CD14-positive monocyte (primary cell): ENCODE results near the gene MED12L. TPM values are rescaled to one million over a fixed set of nuclear protein-coding genes. Genes with fewer than 3 reads are reported as not detected.

Experiments used
- DNase-seq, 3 donors: peaks; one replicate each; pipeline ENCODE4 v3.0.0-alpha.2; 2011 to 2022
- H2AFZ ChIP-seq: 2 replicates; pipeline ENCODE4 v1.6.0; 2012; ENCODE audit warnings: mild to moderate bottlenecking, low read depth, low read length, inconsistent platforms; ENCODE audit not compliant: insufficient read depth, poor library complexity, severe bottlenecking
- H3K27ac ChIP-seq, 2 donors: 1 replicate in 1 of 2; 2 replicates in 1 of 2; pipeline ENCODE4 v1.5.1; 2012 to 2013; ENCODE audit warnings: low read length in 2 of 2, control low read depth in 1 of 2, inconsistent platforms in 1 of 2, low read depth in 1 of 2, mild to moderate bottlenecking in 1 of 2
- H3K27me3 ChIP-seq, 2 donors: one replicate each; pipeline versions ENCODE4 v1.6.0 to v1.6.1; 2011 to 2013; ENCODE audit warnings: low read length in 2 of 2; ENCODE audit not compliant: control insufficient read depth in 2 of 2, insufficient read depth in 2 of 2
- H3K36me3 ChIP-seq, 2 donors: replicated peaks in 1 of 2; 1 replicate in 1 of 2; 2 replicates in 1 of 2; pipeline versions ENCODE4 v1.5.1 to v1.6.1; 2012 to 2013; ENCODE audit warnings: low read length in 2 of 2, control low read depth in 1 of 2, inconsistent platforms in 1 of 2, mild to moderate bottlenecking in 1 of 2; ENCODE audit not compliant: insufficient read depth in 2 of 2, control insufficient read depth in 1 of 2
- H3K4me1 ChIP-seq, 2 donors: 1 replicate in 1 of 2; 2 replicates in 1 of 2; pipeline versions ENCODE4 v1.5.1 to v1.6.1; 2012 to 2013; ENCODE audit warnings: low read length in 2 of 2, control low read depth in 1 of 2, inconsistent platforms in 1 of 2, mild to moderate bottlenecking in 1 of 2, moderate library complexity in 1 of 2; ENCODE audit not compliant: insufficient read depth in 2 of 2, control insufficient read depth in 1 of 2
- H3K4me2 ChIP-seq: replicated peaks from 2 replicates; pipeline ENCODE3; 2012; ENCODE audit warnings: low read length, moderate library complexity, mild to moderate bottlenecking; ENCODE audit not compliant: poor library complexity, severe bottlenecking; ENCODE audit errors: extremely low read depth
- H3K4me3 ChIP-seq, 3 experiments: fragments of 200-600 bp in 1 of 3; sonication (generic) in 1 of 3; replicated peaks in 1 of 3; 1 replicate in 2 of 3; 2 replicates in 1 of 3; pipeline ENCODE4 v1.5.1; 2011 to 2013; ENCODE audit warnings: low read length in 3 of 3, mild to moderate bottlenecking in 3 of 3, control low read depth in 2 of 3, low read depth in 2 of 3, inconsistent platforms in 1 of 3, moderate library complexity in 1 of 3
- H3K79me2 ChIP-seq: 2 replicates; pipeline ENCODE4 v1.6.0; 2012; ENCODE audit warnings: mild to moderate bottlenecking, control low read depth, inconsistent platforms, low read length, moderate library complexity; ENCODE audit not compliant: insufficient read depth
- H3K9ac ChIP-seq: 2 replicates; pipeline ENCODE4 v1.6.0; 2017; ENCODE audit warnings: low read length, mild to moderate bottlenecking; ENCODE audit not compliant: insufficient read depth, poor library complexity, severe bottlenecking
- H3K9me3 ChIP-seq, 2 donors: replicated peaks in 1 of 2; 1 replicate in 1 of 2; 2 replicates in 1 of 2; pipeline versions ENCODE4 v1.5.1 to v1.6.1; 2012 to 2013; ENCODE audit warnings: low read length in 2 of 2, control low read depth in 1 of 2; ENCODE audit not compliant: control insufficient read depth in 1 of 2, insufficient read depth in 1 of 2
- H4K20me1 ChIP-seq: 2 replicates; pipeline ENCODE4 v1.6.0; 2012; ENCODE audit warnings: mild to moderate bottlenecking, low read length, control low read depth, moderate library complexity; ENCODE audit not compliant: insufficient read depth
- H3K27ac Mint-ChIP-seq, 7 donors: one replicate each; pipeline ENCODE4 v1.8.0; 2020; ENCODE audit warnings: mild to moderate bottlenecking in 7 of 7, mixed read lengths in 7 of 7, moderate library complexity in 6 of 7, inconsistent platforms in 2 of 7
- H3K27me3 Mint-ChIP-seq, 3 donors: one replicate each; pipeline ENCODE4 v1.8.0; 2021 to 2022; ENCODE audit warnings: low read depth in 3 of 3, mild to moderate bottlenecking in 3 of 3, mixed read lengths in 3 of 3, moderate library complexity in 3 of 3, inconsistent platforms in 1 of 3
- H3K36me3 Mint-ChIP-seq, 2 donors: one replicate each; pipeline ENCODE4 v1.8.0; 2020; ENCODE audit warnings: mixed read lengths in 2 of 2, inconsistent platforms in 1 of 2, mild to moderate bottlenecking in 1 of 2
- H3K4me1 Mint-ChIP-seq: one replicate; pipeline ENCODE4 v1.8.0; 2020; ENCODE audit warnings: mild to moderate bottlenecking, mixed read lengths
- H3K4me3 Mint-ChIP-seq, 2 donors: one replicate each; pipeline ENCODE4 v1.8.0; 2020; ENCODE audit warnings: mild to moderate bottlenecking in 2 of 2, mixed read lengths in 2 of 2, moderate library complexity in 1 of 2
- H3K9me3 Mint-ChIP-seq, 7 donors: one replicate each; pipeline ENCODE4 v1.8.0; 2020 to 2022; ENCODE audit warnings: mixed read lengths in 7 of 7, mild to moderate bottlenecking in 6 of 7, moderate library complexity in 6 of 7, inconsistent platforms in 2 of 7
- WGBS: methylation state at CpG from one replicate; pipeline ENCODE4 v1.1.5; 2013; ENCODE audit warnings: missing lambda C conversion rate; ENCODE audit not compliant: insufficient coverage; 5-methylcytosine and 5-hydroxymethylcytosine counted together
- intact Hi-C, 2 donors: fragments of 100-400 bp; cut with micrococcal nuclease; formaldehyde crosslinking; loops; one replicate each; pipeline versions ENCODE4 v1.15.0 to v1.15.1; 2023
- polyA plus RNA-seq, 3 donors: library from polyadenylated mRNA; depleted of rRNA in 1 of 3; unstranded in 2 of 3; stranded (reverse) in 1 of 3; fragments of 300-500 nt in 2 of 3; fragments of >200 nt in 1 of 3; fragmentation: Illumina TruSeq in 2 of 3; gene quantifications; 1 replicate in 2 of 3; 2 replicates in 1 of 3; pipeline ENCODE4 v1.2.3, GENCODE V29; 2012 to 2021
- TF ChIP-seq, protein P1 (sequence below): fragments of 200-600 bp; IDR thresholded peaks from one replicate; pipeline ENCODE4 v1.8.0; 2022; ENCODE audit warnings: antibody characterized with exemption, mild to moderate bottlenecking

Gene MED12L
- polyA plus RNA-seq, 3 donors, result 0.12 to 0.29 TPM; not detected in 1

DNA sequence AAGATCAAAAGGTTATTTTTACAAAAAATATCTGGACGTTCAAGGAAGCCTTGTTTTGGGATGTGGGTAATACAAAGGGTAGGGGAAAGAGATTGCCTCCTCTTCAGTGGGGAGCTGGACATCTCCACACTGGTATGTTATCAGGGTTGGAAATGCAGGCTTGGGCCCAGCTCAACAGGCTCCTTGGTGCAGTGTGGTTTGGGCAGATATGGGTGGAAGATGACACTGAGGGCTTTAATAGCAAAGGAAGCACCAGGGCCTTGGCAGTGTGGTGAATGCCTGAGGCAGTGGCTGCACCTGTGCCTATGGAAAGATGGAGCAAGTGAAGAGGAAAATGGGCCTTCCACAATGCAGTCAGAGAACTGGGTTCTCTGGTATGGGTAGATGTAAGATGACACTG, 11.2 kb upstream of the MED12L start:
- no peaks in the 10 kb centered on the region for H3K9me3 Mint-ChIP-seq
- H3K27me3 Mint-ChIP-seq, result no peaks in the 10 kb centered on the region
- Histone ChIP-seq H3K36me3 (no peaks in the 10 kb centered on the region), H3K9ac (no peak overlapping the region), H3K4me3 (no peak overlapping the region), H3K9me3 (no peaks in the 10 kb centered on the region), H4K20me1 (no peaks in the 10 kb centered on the region), H3K27me3 (no peaks in the 10 kb centered on the region), H3K4me2 (no peak overlapping the region), H2AFZ (no peak overlapping the region), H3K27ac (no peak overlapping the region), H3K4me1 (no peaks in the 10 kb centered on the region), H3K79me2 (no peaks in the 10 kb centered on the region)
- 90% methylated on average over 1 of the region's 1 CpG for WGBS
- no peak overlapping the region for H3K4me3 Mint-ChIP-seq
- TF ChIP-seq, protein P1, sequence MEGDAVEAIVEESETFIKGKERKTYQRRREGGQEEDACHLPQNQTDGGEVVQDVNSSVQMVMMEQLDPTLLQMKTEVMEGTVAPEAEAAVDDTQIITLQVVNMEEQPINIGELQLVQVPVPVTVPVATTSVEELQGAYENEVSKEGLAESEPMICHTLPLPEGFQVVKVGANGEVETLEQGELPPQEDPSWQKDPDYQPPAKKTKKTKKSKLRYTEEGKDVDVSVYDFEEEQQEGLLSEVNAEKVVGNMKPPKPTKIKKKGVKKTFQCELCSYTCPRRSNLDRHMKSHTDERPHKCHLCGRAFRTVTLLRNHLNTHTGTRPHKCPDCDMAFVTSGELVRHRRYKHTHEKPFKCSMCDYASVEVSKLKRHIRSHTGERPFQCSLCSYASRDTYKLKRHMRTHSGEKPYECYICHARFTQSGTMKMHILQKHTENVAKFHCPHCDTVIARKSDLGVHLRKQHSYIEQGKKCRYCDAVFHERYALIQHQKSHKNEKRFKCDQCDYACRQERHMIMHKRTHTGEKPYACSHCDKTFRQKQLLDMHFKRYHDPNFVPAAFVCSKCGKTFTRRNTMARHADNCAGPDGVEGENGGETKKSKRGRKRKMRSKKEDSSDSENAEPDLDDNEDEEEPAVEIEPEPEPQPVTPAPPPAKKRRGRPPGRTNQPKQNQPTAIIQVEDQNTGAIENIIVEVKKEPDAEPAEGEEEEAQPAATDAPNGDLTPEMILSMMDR, result no peak
- H3K4me1 Mint-ChIP-seq, result no peaks in the 10 kb centered on the region
- H3K36me3 Mint-ChIP-seq, result no peaks in the 10 kb centered on the region
- intact Hi-C loops, result no loop called here
- DNase-seq, result no peak
- no peak overlapping the region for H3K27ac Mint-ChIP-seq

DNA sequence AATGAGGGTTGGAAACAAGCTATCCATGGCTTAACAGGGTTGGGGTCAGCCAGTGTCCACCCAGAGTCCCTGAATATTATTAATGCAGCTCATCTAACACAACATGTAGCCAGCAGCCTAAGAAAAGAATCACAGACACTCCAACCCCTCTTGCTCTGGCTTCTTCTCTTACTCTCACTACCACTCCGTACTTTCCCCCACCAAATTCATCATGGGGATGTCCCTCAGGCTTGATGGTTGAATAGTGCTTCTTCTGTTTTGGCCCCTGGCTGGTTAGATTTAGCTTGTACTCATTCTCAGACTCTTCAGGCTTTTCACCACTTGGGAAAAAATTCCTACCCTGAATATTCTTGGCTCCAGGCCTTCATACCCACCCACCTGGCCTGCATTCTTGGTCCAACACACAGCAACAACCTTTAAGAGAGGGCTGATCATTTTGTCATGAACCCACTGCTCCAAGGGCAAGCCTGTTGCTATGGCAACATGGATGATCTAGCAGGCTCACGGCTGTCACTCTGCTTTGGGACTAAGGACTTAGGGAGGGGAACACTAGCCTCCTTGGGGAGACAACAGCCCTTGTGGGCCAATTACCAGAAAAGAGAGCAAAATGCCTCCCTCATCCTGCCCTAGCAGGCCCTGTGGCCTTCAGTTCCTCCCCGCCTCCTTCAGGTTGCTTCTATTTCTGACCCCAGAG, 9.4 kb upstream of the MED12L start:
- Histone ChIP-seq H3K27ac (no peak overlapping the region), H3K4me2 (no peak overlapping the region), H3K79me2 (no peaks in the 10 kb centered on the region), H3K36me3 (no peaks in the 10 kb centered on the region), H3K9ac (no peak overlapping the region), H3K4me1 (no peaks in the 10 kb centered on the region), H4K20me1 (no peaks in the 10 kb centered on the region), H3K9me3 (no peaks in the 10 kb centered on the region), H3K27me3 (no peaks in the 10 kb centered on the region), H3K4me3 (no peak overlapping the region), H2AFZ (no peak overlapping the region)
- no peak for DNase-seq
- Mint-ChIP-seq H3K27ac (no peak overlapping the region), H3K36me3 (no peaks in the 10 kb centered on the region), H3K9me3 (no peaks in the 10 kb centered on the region), H3K4me1 (no peaks in the 10 kb centered on the region), H3K27me3 (peaks cover 0 to 5% (median 4%) of the 10 kb centered on the region in 3 donors), H3K4me3 (no peak overlapping the region)
- TF ChIP-seq, protein P1, result no peak
- intact Hi-C loops, result no loop called here
- WGBS, result 100% methylated on average over 2 of the region's 3 CpGs
